Measurements from ENCODE around the gene IER3. TPM values are rescaled to one million over a fixed set of nuclear protein-coding genes. Genes with fewer than 3 reads are reported as not detected.

The IER3 gene
- total RNA-seq, 8 experiments from 2014 or later = 8.7 to 176 (median 32.5) TPM

GRCh38 chr6:30752157-30752927 is 8.0 kb upstream of the IER3 start:
- no peak overlapping the region for H3K4me3 ChIP-seq
- WGBS, 10 experiments = 0 to 93% (median 10%) methylated on average over 1 to 9 of the region's 12 CpGs; no CpG with 5 or more reads in 3 of the 10 experiments
- ATAC-seq (replicated peaks in 6 of 8) = peak; percentile 61 to 97 (median 82)
- peaks cover 0 to 2% of the 10 kb centered on the region in 2 donors for H3K4me1 ChIP-seq (replicated peaks in 1 of 2)
- H3K27ac ChIP-seq = no peak overlapping the region
- in situ Hi-C loops (cut with MboI; ENCODE audit: low pct_unique_long_range_greater_than_20kb in 2 of 9, low sequenced_read_pairs in 9 of 9, unreplicated experiment in 9 of 9) = no loop called here

DNA sequence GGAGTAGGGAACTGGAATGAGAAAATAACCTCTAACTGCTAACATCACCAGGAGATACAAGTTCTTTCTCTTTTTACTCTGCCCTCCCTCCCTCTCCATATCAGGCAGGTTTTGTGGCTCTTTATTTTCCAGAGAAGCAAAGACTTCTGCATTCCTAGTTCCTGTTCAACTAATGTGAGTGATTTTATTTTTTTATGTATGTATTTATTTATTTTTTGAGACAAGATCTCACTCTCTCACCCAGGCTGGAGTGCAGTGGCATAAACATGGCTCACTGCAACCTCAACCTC is 6.0 kb upstream of the IER3 start:
- ATAC-seq (replicated peaks in 6 of 8) = no peak
- Histone ChIP-seq H3K4me1 (replicated peaks in 1 of 2) (peaks cover 0 to 2% of the 10 kb centered on the region in 2 donors), H3K27ac (no peak overlapping the region)

GRCh38 chr6:30749554-30750378 is 5.4 kb upstream of the IER3 start:
- Histone ChIP-seq H3K27ac (no peak overlapping the region), H3K4me1 (replicated peaks in 1 of 2) (peaks cover 0 to 6% of the 10 kb centered on the region in 2 donors), H3K4me3 (no peak overlapping the region)
- WGBS, 10 experiments = 33 to 92% (median 75%) methylated on average over 1 to 12 of the region's 12 CpGs; no CpG with 5 or more reads in 2 of the 10 experiments
- ATAC-seq (replicated peaks in 6 of 8) = no peak
- in situ Hi-C loops (cut with MboI; ENCODE audit: low pct_unique_long_range_greater_than_20kb in 2 of 9, low sequenced_read_pairs in 9 of 9, unreplicated experiment in 9 of 9) = loop anchor here in 2 of 9 experiments (25.0 kb wide), 1 partner anchor 338 kb away; no protein-coding TSS in a partner anchor

More for the DNA sequence above, 6.0 kb upstream of the IER3 start:
- in situ Hi-C loops (cut with MboI; ENCODE audit: low pct_unique_long_range_greater_than_20kb in 2 of 9, low sequenced_read_pairs in 9 of 9, unreplicated experiment in 9 of 9) = no loop called here
- no peak overlapping the region for H3K4me3 ChIP-seq

GRCh38 chr6:30748851-30749540 is 4.6 kb upstream of the IER3 start:
- Histone ChIP-seq H3K4me3 (no peak overlapping the region), H3K27ac (no peak overlapping the region), H3K4me1 (replicated peaks in 1 of 2) (peaks cover 0 to 9% of the 10 kb centered on the region in 2 donors)
- in situ Hi-C loops (cut with MboI; ENCODE audit: low pct_unique_long_range_greater_than_20kb in 2 of 9, low sequenced_read_pairs in 9 of 9, unreplicated experiment in 9 of 9) = loop anchor here in 2 of 9 experiments (25.0 kb wide), 1 partner anchor 338 kb away; no protein-coding TSS in a partner anchor
- 20 to 75% (median 52%) methylated on average over 1 to 7 of the region's 8 CpGs; no CpG with 5 or more reads in 2 of the 10 experiments for WGBS, 10 experiments
- ATAC-seq (replicated peaks in 6 of 8) = no peak

DNA sequence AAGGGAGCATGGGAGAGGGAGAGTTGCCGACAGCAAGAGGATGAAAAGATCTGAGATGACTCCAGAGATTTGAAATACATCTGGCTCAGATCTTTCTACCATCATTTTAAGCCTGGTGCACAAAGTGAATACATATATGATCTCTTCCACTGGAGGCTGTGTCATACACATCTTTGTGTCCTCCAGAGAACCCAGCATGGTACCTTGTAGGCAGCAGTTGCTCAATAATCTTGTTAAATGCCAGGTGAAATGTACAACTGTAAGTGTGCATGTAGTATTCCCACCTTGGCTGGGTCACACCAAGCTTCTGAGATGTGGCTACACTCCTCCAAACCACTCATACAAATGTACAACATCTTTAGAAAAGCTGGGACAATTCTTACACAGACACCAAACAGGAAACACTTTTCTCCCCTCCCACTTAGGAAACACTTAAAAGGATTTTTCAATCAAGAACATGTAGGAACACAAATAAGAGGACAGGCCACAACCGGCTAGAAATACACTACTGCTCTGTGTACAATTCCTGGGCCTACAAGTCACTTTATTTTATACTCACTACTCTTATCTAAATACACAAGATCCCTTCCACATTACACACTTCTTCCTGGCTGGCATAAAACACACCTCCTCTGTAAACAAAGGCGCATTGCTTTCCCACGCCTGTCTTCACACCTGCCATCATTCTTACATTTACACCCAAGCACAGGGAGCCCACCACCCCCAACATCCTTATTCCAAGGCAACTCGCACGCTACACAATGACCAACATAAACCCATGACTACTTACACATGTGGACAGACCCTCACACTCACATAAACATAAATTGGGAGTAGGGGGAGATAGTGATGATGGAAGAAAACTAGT is 3.8 kb upstream of the IER3 start:
- Histone ChIP-seq H3K4me1 (replicated peaks in 1 of 2) (peaks cover 0 to 9% of the 10 kb centered on the region in 2 donors), H3K4me3 (no peak overlapping the region), H3K27ac (no peak overlapping the region)
- no peak for ATAC-seq (replicated peaks in 6 of 8)
- WGBS, 10 experiments = 30 to 100% (median 76%) methylated on average over 1 to 4 of the region's 6 CpGs; no CpG with 5 or more reads in 2 of the 10 experiments
- in situ Hi-C loops (cut with MboI; ENCODE audit: low pct_unique_long_range_greater_than_20kb in 2 of 9, low sequenced_read_pairs in 9 of 9, unreplicated experiment in 9 of 9) = loop anchor here in 2 of 9 experiments (25.0 kb wide), 1 partner anchor 339 kb away; no protein-coding TSS in a partner anchor

- no peak overlapping the region for H3K27ac ChIP-seq
- no peak overlapping the region for H3K4me3 ChIP-seq
- no peak for ATAC-seq (replicated peaks in 6 of 8)
- in situ Hi-C loops (cut with MboI; ENCODE audit: low pct_unique_long_range_greater_than_20kb in 2 of 9, low sequenced_read_pairs in 9 of 9, unreplicated experiment in 9 of 9) = loop anchor here in 2 of 9 experiments (25.0 kb wide), 1 partner anchor 340 kb away; no protein-coding TSS in a partner anchor
- 75 to 100% (median 100%) methylated on average over 1 of the region's 1 CpG; no CpG with 5 or more reads in 2 of the 10 experiments for WGBS, 10 experiments
- H3K4me1 ChIP-seq (replicated peaks in 1 of 2) = peaks cover 0 to 7% of the 10 kb centered on the region in 2 donors
These were observed 2.9 kb upstream of the IER3 start for GRCh38 chr6:30747300-30747687.

DNA sequence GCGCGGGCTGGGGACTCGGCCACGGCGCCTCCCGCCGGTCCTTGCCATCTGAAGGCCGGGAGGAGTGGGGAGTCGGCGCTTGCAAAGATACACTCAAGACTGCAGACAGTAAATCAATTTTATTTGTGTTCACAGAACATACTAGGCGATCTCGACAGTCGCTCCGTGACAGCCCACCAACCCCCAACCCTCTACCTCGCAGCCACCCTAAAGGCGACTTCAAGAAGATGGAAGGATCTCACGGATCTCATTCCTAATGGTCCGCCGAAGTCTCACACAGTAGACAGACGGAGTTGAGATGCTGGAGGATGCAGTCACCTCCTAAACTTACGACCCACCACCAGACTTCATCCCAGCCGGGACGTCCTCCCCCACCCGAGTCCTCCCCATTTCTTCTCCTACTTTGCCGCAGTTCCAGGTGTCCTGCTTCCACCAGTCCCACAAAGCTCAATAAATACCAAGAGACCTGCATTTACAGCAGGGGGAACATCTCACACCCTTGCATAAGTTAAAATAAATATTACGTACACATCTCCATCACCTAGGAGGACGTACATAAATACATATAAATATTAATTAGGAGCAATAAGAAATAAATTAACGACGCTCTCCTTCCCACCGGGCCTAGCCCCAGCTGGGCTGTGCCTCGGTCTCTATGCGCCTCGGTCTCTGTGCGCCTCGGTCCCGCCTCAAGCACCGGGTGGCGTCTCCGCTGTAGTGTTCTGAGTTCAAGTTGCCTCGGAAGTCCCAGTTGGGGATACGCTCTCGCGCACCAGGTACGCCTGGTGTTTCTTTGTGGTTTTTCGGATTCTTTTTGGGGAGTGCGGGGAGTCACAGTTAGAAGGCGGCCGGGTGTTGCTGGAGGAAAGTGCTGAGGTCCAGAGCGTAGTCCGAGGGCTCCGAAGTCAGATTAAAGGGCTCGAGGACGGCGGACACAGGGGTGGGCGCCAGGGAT is 971 bp downstream of the IER3 start:
- Histone ChIP-seq H3K4me3 (peak overlapping the region; percentile 52 to 88 (median 69)), H3K27ac (peak overlapping the region; percentile 77 to 80), H3K4me1 (replicated peaks in 1 of 2) (peaks cover 9 to 14% of the 10 kb centered on the region in 2 donors)
- in situ Hi-C loops (cut with MboI; ENCODE audit: low pct_unique_long_range_greater_than_20kb in 2 of 9, low sequenced_read_pairs in 9 of 9, unreplicated experiment in 9 of 9) = loop anchor here in 2 of 9 experiments (25.0 kb wide), 1 partner anchor 344 kb away; no protein-coding TSS in a partner anchor
- WGBS, 10 experiments = 0 to 29% (median 6%) methylated on average over 2 to 23 of the region's 55 CpGs; no CpG with 5 or more reads in 2 of the 10 experiments
- ATAC-seq (replicated peaks in 6 of 8) = no peak

GRCh38 chr6:30742316-30743098 is 1.8 kb downstream of the IER3 start, which contains the start of gene FLOT1:
FLOT1 (minus strand) TSS chr6:30742687; CDS start chr6:30742189, 498 bp downstream.
- H3K4me3 ChIP-seq = peak within 1 kb of the TSS; percentile 52 to 88 (median 69)
- H3K27ac ChIP-seq = peak within 1 kb of the TSS; percentile 77 to 80
- ATAC-seq (replicated peaks in 6 of 8) = peak; percentile 50 to 88 (median 85)
- in situ Hi-C loops (cut with MboI; ENCODE audit: low pct_unique_long_range_greater_than_20kb in 2 of 9, low sequenced_read_pairs in 9 of 9, unreplicated experiment in 9 of 9) = loop anchor here in 2 of 9 experiments (25.0 kb wide), 1 partner anchor 345 kb away; no protein-coding TSS in a partner anchor
- peaks cover 9 to 14% of the 10 kb centered on the region in 2 donors for H3K4me1 ChIP-seq (replicated peaks in 1 of 2)
- 0% methylated on average over 4 of the region's 66 CpGs; no CpG with 5 or more reads in 8 of the 10 experiments for WGBS, 10 experiments

GRCh38 chr6:30741789-30742315 is 2.5 kb downstream of the IER3 start:
- peaks cover 9 to 14% of the 10 kb centered on the region in 2 donors for H3K4me1 ChIP-seq (replicated peaks in 1 of 2)
- in situ Hi-C loops (cut with MboI; ENCODE audit: low pct_unique_long_range_greater_than_20kb in 2 of 9, low sequenced_read_pairs in 9 of 9, unreplicated experiment in 9 of 9) = loop anchor here in 2 of 9 experiments (25.0 kb wide), 1 partner anchor 345 kb away; no protein-coding TSS in a partner anchor
- peak overlapping the region; percentile 77 to 80 for H3K27ac ChIP-seq
- no peak for ATAC-seq (replicated peaks in 6 of 8)
- peak overlapping the region; percentile 52 to 88 (median 69) for H3K4me3 ChIP-seq
- WGBS, 10 experiments = 0 to 30% (median 9%) methylated on average over 1 to 4 of the region's 13 CpGs; no CpG with 5 or more reads in 4 of the 10 experiments
